ENCODE data around the gene APOBEC3G.

Gene APOBEC3G

DNA sequence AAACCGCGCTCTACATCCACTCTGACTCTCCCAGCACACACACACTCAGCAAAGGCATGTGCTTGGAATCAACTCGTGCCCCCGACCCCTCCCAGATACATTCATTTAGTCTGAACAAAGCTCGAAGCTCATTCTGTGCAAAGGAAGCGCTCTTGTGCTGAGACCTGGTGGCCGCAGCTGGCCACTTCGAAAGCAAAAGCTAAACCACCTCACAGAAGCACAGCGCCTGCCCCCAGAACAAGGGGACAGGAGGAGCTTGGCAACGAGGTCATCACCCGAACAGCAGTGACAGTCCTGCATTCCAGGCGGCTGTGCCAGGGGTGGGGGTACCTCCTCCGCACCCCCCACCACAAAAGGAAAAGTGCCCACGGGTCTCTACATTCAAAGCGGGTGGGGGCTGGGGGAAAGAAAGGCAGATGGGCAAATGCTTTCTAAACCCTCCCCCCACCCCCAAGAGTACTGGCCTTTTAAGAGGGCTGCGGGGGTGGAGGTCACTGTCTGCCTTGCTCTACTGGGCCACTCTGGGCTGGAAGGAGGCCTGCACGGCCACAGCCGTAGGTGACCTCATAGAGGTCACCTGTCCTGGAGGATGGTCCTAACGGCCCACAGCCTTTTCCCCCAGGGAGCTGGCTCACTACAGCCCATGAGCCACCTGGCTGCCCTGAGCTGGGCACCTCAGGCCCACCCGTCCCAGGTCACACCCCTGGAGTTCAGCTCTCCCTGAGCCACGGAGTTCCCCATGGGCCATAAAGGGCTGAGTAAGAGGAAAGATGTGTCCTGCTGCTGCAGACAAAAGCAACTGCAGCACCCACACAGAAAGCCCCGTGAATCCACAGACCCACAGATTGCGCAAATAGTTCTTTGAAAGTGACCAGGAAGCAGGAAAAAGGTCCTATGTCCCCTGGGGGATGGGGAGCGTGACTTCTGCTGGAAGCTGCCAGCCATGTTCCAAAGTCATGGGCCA, 54.1 kb downstream of the APOBEC3G start:
- H3K4me3 ChIP-seq (ENCODE audit: low read depth, low read length) = no peak overlapping the region
- no peak for TF ChIP-seq POLR2A (IDR thresholded peaks at IDR 0.05; ENCODE audit: extremely low read depth, insufficient read length)
- TF ChIP-seq, protein P1, sequence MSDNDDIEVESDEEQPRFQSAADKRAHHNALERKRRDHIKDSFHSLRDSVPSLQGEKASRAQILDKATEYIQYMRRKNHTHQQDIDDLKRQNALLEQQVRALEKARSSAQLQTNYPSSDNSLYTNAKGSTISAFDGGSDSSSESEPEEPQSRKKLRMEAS (IDR thresholded peaks at IDR 0.05; ENCODE audit: low read depth, low read length) = no peak
- no peak for DNase-seq (ENCODE audit: low read depth)

DNA sequence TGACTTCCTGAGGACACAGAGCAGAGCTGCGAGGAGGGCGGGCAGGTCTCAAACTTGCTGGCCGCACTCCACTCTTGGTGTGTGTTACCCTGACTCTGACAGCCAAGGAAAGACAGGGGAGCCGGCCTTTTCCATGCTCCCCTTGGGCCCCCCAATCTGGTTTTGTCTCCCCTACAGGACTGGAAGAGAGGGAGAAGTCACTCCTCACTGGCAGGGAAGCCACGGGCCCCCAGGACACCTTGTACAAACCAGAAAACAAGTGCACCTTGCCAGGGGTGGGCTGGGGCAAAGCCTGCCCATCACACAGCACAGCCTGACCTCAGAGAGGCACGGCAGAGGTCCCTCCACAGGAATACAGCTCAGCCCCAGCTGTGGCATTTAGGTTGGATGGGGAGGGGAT, 55.2 kb downstream of the APOBEC3G start:
- DNase-seq (ENCODE audit: low read depth) = no peak
- TF ChIP-seq MYC (IDR thresholded peaks at IDR 0.05; ENCODE audit: low read depth, low read length) (no peak), POLR2A (IDR thresholded peaks at IDR 0.05; ENCODE audit: extremely low read depth, insufficient read length) (no peak)
- TF ChIP-seq, protein P2, sequence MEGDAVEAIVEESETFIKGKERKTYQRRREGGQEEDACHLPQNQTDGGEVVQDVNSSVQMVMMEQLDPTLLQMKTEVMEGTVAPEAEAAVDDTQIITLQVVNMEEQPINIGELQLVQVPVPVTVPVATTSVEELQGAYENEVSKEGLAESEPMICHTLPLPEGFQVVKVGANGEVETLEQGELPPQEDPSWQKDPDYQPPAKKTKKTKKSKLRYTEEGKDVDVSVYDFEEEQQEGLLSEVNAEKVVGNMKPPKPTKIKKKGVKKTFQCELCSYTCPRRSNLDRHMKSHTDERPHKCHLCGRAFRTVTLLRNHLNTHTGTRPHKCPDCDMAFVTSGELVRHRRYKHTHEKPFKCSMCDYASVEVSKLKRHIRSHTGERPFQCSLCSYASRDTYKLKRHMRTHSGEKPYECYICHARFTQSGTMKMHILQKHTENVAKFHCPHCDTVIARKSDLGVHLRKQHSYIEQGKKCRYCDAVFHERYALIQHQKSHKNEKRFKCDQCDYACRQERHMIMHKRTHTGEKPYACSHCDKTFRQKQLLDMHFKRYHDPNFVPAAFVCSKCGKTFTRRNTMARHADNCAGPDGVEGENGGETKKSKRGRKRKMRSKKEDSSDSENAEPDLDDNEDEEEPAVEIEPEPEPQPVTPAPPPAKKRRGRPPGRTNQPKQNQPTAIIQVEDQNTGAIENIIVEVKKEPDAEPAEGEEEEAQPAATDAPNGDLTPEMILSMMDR (IDR thresholded peaks at IDR 0.05; ENCODE audit: low read depth, low read length) = no peak
- TF ChIP-seq, protein P1 (IDR thresholded peaks at IDR 0.05; ENCODE audit: low read depth, low read length) = no peak
- no peak overlapping the region for H3K4me3 ChIP-seq (ENCODE audit: low read depth, low read length)

DNA sequence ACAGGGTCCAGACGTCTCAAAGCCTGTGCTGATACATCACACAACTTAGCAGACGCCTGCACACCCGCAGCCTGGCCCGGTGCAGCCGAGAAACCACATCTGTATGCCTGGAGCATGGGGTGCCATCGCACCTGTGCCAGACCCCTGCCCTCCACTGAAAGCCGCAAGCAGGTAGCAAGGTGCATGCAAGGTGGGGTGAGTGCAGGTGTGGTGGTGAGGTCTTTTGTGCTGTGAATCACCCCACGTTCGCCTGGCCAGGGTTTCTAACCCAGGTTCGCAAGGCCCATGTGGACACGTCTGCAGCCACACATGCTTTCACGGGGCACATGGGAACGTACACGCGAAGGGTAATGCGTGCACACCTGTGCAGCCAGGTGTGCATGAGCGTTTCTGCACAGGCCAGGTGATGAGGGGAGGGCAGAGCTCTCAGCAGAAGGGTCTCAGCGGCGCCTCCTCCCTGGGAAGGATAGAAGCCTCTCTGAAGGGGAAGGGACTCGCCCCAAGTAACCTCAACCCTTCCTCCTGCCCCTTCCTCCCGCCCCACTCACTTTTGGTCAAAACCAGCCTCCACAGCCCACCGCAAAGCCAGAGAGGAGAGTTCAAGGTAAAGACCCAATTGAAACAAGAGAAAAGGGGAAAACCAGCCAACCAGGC, 55.9 kb downstream of the APOBEC3G start:
- TF ChIP-seq MYC (IDR thresholded peaks at IDR 0.05; ENCODE audit: low read depth, low read length) (no peak), POLR2A (IDR thresholded peaks at IDR 0.05; ENCODE audit: extremely low read depth, insufficient read length) (no peak)
- TF ChIP-seq, protein P2 (IDR thresholded peaks at IDR 0.05; ENCODE audit: low read depth, low read length) = no peak
- TF ChIP-seq, protein P1 (IDR thresholded peaks at IDR 0.05; ENCODE audit: low read depth, low read length) = no peak
- no peak overlapping the region for H3K4me3 ChIP-seq (ENCODE audit: low read depth, low read length)
- DNase-seq (ENCODE audit: low read depth) = no peak

DNA sequence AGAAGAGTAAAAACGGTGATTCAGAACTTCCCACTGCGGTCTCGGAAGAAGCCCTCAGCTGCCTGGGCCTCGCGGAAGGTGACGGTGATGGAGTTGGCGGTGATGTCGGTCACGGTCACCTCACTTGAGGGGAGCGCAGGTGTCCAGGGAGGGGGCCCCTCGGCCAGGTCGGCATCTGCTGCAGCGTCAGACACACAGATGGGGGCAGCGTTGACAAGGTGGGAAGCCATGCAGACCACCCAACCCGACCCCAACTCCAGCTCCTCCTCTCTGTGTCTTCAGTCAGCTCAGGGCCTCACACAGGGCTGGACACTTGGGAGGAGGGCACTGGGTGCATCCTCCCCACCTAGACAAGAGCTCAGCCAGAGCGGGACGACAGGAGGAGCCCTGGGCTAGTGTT, 56.8 kb downstream of the APOBEC3G start:
- H3K4me3 ChIP-seq (ENCODE audit: low read depth, low read length) = no peak overlapping the region
- no peak for DNase-seq (ENCODE audit: low read depth)
- TF ChIP-seq POLR2A (IDR thresholded peaks at IDR 0.05; ENCODE audit: extremely low read depth, insufficient read length) = no peak
- TF ChIP-seq, protein P2 (IDR thresholded peaks at IDR 0.05; ENCODE audit: low read depth, low read length) = no peak
- no peak for TF ChIP-seq MYC (IDR thresholded peaks at IDR 0.05; ENCODE audit: low read depth, low read length)
- TF ChIP-seq, protein P1 (IDR thresholded peaks at IDR 0.05; ENCODE audit: low read depth, low read length) = no peak

DNA sequence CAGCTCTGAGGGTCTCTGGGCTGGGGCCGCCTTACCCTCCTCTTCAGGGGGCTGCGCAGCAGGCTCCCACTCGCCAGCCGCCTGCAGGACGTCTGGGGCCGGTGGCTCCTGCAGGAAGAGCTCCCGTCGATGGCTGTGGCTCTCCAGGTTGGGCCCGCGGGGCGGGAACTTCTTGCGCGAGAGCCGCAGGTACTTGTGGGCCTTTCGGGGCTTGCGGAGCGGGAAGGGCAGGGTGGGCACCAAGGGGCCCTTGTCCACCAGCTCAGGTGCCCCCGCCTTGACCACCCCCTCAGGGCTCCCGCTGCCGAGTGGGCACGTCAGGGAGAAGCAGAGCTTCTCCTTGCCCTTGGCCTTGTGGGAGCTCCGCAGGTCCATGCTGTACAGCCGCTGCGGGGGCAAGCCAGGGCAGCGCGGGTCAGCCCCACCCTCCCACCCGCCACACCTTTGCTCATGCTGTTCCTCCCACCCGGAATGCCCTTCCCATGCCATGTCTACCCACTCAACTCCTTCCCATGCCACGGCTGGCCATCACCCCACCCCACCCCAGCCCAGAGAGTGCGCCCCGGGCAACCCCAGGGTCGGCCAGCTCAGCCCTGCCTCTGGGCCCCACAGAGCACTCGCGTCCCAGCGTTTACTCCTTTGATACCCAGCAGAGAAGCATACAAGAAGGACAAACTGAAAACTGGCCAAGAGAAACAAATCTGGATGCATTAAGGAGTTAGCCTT, 57.5 kb downstream of the APOBEC3G start:
- H3K4me3 ChIP-seq (ENCODE audit: low read depth, low read length) = no peak overlapping the region
- DNase-seq (ENCODE audit: low read depth) = no peak
- TF ChIP-seq, protein P2 (IDR thresholded peaks at IDR 0.05; ENCODE audit: low read depth, low read length) = no peak
- TF ChIP-seq MYC (IDR thresholded peaks at IDR 0.05; ENCODE audit: low read depth, low read length) = no peak
- no peak for TF ChIP-seq POLR2A (IDR thresholded peaks at IDR 0.05; ENCODE audit: extremely low read depth, insufficient read length)
- TF ChIP-seq, protein P1 (IDR thresholded peaks at IDR 0.05; ENCODE audit: low read depth, low read length) = no peak

All from NB4 (cell line).